Hepatocyte (in vitro differentiated cells): ENCODE measurements around the gene PAX5.
"Not testable (repeated sequence)": the region's sequence is repeated elsewhere in the genome, so short reads cannot be mapped to it uniquely, and the experiment has no call there.

Source experiments
- EZH2 ChIP-seq: fragments of 200-600 bp; sonication (generic); IDR thresholded peaks from 2 replicates; pipeline ENCODE4 v1.6.1; 2016; ENCODE audit warnings: antibody characterized with exemption, mild to moderate bottlenecking, borderline replicate concordance
- EZH2phosphoT487 ChIP-seq: fragments of 200-600 bp; sonication (generic); IDR thresholded peaks from one replicate; pipeline ENCODE4 v1.6.1; 2018; ENCODE audit warnings: antibody characterized with exemption, mild to moderate bottlenecking, low read depth, moderate library complexity; ENCODE audit not compliant: unreplicated experiment, severe bottlenecking
- TF ChIP-seq, protein P1 (sequence below): fragments of 200-600 bp; sonication (generic); IDR thresholded peaks from 2 replicates; pipeline ENCODE4 v1.5.1; 2016; ENCODE audit warnings: antibody characterized with exemption, mild to moderate bottlenecking; ENCODE audit not compliant: poor library complexity

DNA sequence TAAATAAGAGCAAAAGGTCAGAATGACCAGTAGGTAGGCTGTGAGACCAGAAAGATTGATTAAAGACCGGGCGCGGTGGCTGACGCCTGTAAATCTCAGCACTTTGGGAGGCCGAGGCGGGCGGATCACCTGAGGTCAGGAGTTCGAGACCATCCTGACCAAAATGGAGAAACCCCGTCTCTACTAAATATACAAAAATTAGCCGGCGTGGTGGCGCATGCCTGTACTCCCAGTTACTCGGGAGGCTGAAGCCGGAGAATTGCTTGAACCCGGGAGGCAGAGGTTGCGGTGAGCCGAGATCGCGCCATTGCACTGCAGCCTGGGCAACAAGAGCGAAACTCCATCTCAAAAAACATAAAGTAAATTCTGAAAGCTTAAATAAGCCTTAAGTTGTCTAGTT, 47.4 kb upstream of the PAX5 start:
- TF ChIP-seq, protein P1, sequence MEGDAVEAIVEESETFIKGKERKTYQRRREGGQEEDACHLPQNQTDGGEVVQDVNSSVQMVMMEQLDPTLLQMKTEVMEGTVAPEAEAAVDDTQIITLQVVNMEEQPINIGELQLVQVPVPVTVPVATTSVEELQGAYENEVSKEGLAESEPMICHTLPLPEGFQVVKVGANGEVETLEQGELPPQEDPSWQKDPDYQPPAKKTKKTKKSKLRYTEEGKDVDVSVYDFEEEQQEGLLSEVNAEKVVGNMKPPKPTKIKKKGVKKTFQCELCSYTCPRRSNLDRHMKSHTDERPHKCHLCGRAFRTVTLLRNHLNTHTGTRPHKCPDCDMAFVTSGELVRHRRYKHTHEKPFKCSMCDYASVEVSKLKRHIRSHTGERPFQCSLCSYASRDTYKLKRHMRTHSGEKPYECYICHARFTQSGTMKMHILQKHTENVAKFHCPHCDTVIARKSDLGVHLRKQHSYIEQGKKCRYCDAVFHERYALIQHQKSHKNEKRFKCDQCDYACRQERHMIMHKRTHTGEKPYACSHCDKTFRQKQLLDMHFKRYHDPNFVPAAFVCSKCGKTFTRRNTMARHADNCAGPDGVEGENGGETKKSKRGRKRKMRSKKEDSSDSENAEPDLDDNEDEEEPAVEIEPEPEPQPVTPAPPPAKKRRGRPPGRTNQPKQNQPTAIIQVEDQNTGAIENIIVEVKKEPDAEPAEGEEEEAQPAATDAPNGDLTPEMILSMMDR = not testable (repeated sequence)
- not testable (repeated sequence) for TF ChIP-seq EZH2phosphoT487, EZH2
